Stimulated activated effector memory CD8-positive, alpha-beta T cell treated with anti-CD3 and anti-CD28 coated beads, Interleukin-12 subunit alpha, Interleukin-12 subunit beta, amount 100 ng/mL, for 72 hours (primary cell): ENCODE results near the gene NEGR1.

Experiments used
- ATAC-seq: fragments of 150-1000 bp; cut with Tn5 transposase; 2 replicates; pipeline ENCODE4 v1.10.0; 2021
- DNase-seq, 2 donors: peaks; one replicate each; pipeline ENCODE4 v3.0.0; 2021 to 2022; ENCODE audit warnings: low spot score in 2 of 2
- H3K27ac Mint-ChIP-seq: one replicate; pipeline ENCODE4 v1.8.0; 2022; ENCODE audit warnings: mild to moderate bottlenecking, mixed read lengths
- H3K36me3 Mint-ChIP-seq: one replicate; pipeline ENCODE4 v1.8.0; 2022; ENCODE audit warnings: mild to moderate bottlenecking, mixed read lengths
- H3K4me1 Mint-ChIP-seq: one replicate; pipeline ENCODE4 v1.8.0; 2022; ENCODE audit warnings: mixed read lengths
- H3K4me3 Mint-ChIP-seq: one replicate; pipeline ENCODE4 v1.8.0; 2022; ENCODE audit warnings: mild to moderate bottlenecking, mixed read lengths
- H3K9me3 Mint-ChIP-seq: one replicate; pipeline ENCODE4 v1.8.0; 2022; ENCODE audit warnings: mixed read lengths

Gene NEGR1

GRCh38 chr1:72111662-72112061 is 170.7 kb downstream of the NEGR1 start:
- no peak for DNase-seq
- H3K36me3 Mint-ChIP-seq: no peaks in the 10 kb centered on the region
- H3K4me1 Mint-ChIP-seq: no peaks in the 10 kb centered on the region
- no peak overlapping the region for H3K27ac Mint-ChIP-seq
- no peak overlapping the region for H3K4me3 Mint-ChIP-seq
- no peak for ATAC-seq
- H3K9me3 Mint-ChIP-seq: peaks cover 14% of the 10 kb centered on the region

DNA sequence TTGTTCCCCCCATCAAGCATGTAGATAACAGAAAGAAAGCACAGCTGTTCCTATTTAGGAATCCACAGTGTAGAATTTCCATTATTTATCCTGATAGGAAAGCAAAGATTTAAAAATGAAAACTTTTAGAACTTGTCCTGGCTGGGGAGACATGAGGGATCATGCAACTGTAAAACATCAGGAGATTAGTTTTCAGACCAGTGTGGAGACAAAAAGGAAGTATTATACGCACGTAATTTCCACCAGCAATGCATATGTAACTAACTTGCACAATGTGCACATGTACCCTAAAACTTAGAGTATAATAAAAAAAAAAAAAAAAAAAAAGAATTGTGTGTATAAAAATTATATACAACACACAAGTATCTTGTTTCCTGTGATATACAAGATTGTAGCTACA is 172.4 kb downstream of the NEGR1 start:
- ATAC-seq (no peak), DNase-seq (no peak)
- Mint-ChIP-seq H3K9me3 (peaks cover 19% of the 10 kb centered on the region), H3K4me3 (no peak overlapping the region), H3K4me1 (no peaks in the 10 kb centered on the region), H3K27ac (no peak overlapping the region), H3K36me3 (no peaks in the 10 kb centered on the region)

- DNase-seq: no peak
- no peaks in the 10 kb centered on the region for H3K36me3 Mint-ChIP-seq
- no peaks in the 10 kb centered on the region for H3K4me1 Mint-ChIP-seq
- no peak overlapping the region for H3K4me3 Mint-ChIP-seq
- H3K9me3 Mint-ChIP-seq: peaks cover 14% of the 10 kb centered on the region
- H3K27ac Mint-ChIP-seq: no peak overlapping the region
- ATAC-seq: no peak
These were observed 177.1 kb downstream of the NEGR1 start for GRCh38 chr1:72105201-72105600.

DNA sequence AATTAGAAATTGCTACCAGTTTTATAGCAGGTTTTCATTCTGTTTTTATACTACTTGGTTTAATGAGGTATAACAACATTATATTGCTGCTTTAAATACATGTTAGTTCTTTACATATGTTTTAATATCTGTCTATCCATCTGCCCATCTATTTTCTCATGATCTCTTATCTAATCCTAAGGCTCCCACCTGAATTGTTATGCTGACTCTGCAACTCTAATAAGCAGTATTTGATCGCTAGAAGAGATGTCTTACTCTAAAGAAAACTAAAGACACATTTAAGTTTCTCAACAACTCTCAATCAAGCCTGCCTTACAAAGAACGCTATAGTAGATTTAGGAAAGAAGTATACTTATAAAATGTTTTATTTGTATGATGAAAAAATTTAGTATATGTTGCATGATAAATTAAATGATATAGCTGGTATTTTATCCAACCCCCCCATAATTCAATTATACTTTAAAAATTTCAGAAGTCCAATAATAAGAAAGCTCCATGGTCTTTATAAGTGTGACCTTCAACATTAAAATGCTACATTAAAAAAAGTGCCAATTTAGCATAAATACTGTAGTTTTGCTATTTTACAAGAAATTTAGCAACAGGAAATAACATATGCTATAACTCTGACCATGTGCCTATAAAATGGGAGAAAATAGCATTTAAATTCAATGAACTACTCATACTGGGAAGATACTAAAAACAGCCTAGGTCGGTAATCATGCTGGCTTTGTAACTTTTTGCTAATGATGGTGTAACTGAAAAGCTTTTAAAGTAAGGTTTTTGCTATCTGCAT is 180.3 kb downstream of the NEGR1 start:
- ATAC-seq (no peak), DNase-seq (no peak)
- H3K4me3 Mint-ChIP-seq: no peak overlapping the region

DNA sequence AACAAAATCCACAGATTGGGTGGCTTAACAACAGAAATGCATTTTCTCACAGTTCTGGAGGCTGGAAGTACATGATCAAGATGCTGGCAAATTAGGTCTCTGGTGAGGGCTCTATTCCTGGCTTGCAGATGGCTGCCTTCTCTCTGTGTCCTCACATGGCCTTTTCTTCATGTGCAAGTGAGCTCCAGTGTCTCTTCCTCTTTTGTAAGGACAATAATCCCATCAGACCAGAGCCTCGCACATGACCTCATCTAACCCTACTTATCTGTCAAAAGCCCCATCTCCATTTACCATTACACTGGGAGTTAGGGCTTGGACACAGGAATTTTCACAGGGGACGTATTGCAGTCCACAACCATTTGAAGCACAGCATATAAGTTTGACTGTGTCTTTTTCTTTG is 181.6 kb downstream of the NEGR1 start:
- Mint-ChIP-seq H3K4me1 (no peaks in the 10 kb centered on the region), H3K36me3 (no peaks in the 10 kb centered on the region), H3K4me3 (no peak overlapping the region)

More for the DNA sequence above, 180.3 kb downstream of the NEGR1 start:
- Mint-ChIP-seq H3K9me3 (peaks cover 12% of the 10 kb centered on the region), H3K36me3 (no peaks in the 10 kb centered on the region), H3K27ac (no peak overlapping the region), H3K4me1 (no peaks in the 10 kb centered on the region)

GRCh38 chr1:72097851-72098570 is 184.3 kb downstream of the NEGR1 start:
- ATAC-seq: no peak
- H3K4me1 Mint-ChIP-seq: no peaks in the 10 kb centered on the region
- peaks cover 12% of the 10 kb centered on the region for H3K9me3 Mint-ChIP-seq
- DNase-seq: no peak
- H3K36me3 Mint-ChIP-seq: no peaks in the 10 kb centered on the region
- H3K27ac Mint-ChIP-seq: no peak overlapping the region
- no peak overlapping the region for H3K4me3 Mint-ChIP-seq

More for the DNA sequence above, 181.6 kb downstream of the NEGR1 start:
- no peak for ATAC-seq
- peaks cover 13% of the 10 kb centered on the region for H3K9me3 Mint-ChIP-seq
- H3K27ac Mint-ChIP-seq: no peak overlapping the region
- no peak for DNase-seq

- Mint-ChIP-seq H3K4me3 (no peak overlapping the region), H3K27ac (no peak overlapping the region), H3K4me1 (no peaks in the 10 kb centered on the region), H3K36me3 (no peaks in the 10 kb centered on the region), H3K9me3 (peaks cover 5% of the 10 kb centered on the region)
- ATAC-seq (no peak), DNase-seq (no peak)
These were observed 188.1 kb downstream of the NEGR1 start for GRCh38 chr1:72094209-72094608.

DNA sequence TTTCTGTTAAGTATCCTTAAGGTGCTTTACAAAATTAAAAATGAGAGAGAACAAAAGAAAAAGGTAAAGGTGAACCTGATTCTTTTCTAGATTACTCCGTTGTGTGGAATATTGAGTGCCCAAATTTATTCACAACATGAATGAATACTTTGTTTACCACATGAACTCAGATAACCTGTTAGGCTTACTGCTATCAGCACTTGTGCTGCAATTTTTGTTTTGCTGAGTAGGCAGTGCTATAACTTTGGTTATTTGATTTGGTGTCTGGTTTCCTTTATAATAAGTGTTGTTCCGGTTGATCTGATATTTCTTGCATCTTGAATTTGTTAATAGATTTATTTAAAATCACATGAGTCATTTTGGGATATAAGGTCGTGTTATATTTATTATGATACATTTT is 195.9 kb downstream of the NEGR1 start:
- H3K36me3 Mint-ChIP-seq: no peaks in the 10 kb centered on the region
- no peak for DNase-seq
- no peaks in the 10 kb centered on the region for H3K4me1 Mint-ChIP-seq
- no peak overlapping the region for H3K27ac Mint-ChIP-seq
- ATAC-seq: no peak
- peaks cover 4% of the 10 kb centered on the region for H3K9me3 Mint-ChIP-seq
- H3K4me3 Mint-ChIP-seq: no peak overlapping the region

DNA sequence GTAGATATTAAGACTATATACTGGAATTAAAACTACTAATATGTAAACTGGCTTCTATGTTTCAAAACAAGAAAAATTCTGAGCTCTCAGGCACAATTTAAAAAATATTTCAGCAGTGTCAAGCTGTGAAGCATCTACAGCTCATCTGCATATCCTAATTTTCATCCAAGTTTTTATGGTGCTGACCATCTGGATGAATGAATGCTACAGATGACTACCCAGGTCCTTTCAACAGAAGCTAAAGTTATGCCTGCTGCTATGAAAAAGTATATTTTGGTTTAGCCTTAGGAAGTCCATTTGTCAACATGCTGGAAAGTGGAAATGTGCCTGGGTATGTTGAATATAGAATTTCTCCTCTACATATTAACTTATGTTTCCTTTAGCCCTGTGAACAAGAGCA is 206.9 kb downstream of the NEGR1 start:
- Mint-ChIP-seq H3K4me3 (no peak overlapping the region), H3K9me3 (peaks cover 14% of the 10 kb centered on the region), H3K4me1 (no peaks in the 10 kb centered on the region), H3K36me3 (no peaks in the 10 kb centered on the region), H3K27ac (no peak overlapping the region)
- ATAC-seq (no peak), DNase-seq (no peak)

DNA sequence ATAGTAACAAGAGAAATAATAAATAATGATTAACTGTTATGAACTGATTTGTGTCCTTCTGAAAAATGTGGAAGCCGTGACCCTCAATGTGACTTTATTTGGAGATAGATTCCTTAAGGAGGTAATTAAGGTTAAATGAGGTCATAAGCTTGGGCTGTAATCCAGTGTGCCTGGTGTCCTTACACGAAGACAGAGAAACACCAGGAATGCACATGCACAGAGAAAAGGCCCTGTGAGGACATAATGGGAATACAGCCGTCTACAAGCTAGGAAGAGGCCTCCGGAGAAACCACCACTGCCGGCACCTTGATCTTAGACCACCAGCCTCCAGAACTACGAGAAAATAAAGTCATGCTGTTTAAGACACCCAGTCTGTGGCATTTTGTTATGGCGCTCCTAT is 215.9 kb downstream of the NEGR1 start:
- Mint-ChIP-seq H3K36me3 (no peaks in the 10 kb centered on the region), H3K9me3 (peaks cover 9% of the 10 kb centered on the region), H3K27ac (no peak overlapping the region), H3K4me3 (no peak overlapping the region), H3K4me1 (no peaks in the 10 kb centered on the region)
- ATAC-seq: no peak
- no peak for DNase-seq

GRCh38 chr1:72064196-72065075 is 217.9 kb downstream of the NEGR1 start:
- Mint-ChIP-seq H3K9me3 (peaks cover 9% of the 10 kb centered on the region), H3K27ac (no peak overlapping the region), H3K36me3 (no peaks in the 10 kb centered on the region), H3K4me1 (no peaks in the 10 kb centered on the region), H3K4me3 (no peak overlapping the region)
- no peak for DNase-seq
- ATAC-seq: no peak

DNA sequence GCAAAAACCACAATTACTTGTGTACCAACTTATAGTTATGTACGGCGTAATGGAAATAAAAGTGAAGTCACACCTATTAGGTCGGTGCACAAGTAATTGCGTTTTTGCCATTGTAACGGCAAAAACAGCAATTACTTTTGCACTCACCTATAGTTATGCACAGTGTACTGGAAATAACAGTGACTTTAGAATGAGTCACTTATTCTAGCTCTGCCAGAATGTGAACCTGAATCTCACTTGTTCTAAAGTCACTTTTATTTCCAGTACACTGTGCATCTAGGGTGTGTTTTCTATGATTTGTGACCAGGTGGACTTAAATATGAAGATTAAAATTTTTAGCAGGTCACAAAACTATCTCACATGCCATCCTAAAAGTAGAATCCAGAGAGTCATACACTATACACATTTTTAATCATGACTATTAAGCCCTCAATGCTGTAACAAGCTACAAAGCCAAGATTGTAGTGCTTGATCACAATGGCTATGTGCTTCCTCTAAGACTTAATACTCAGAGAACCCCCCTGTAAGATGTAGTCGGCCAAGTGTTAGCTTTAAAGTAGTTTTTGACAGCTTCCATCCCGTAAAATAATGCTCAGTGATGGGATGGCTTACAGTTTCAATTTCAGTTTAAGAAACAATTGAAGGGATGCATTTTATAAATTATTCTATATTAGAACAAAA is 218.8 kb downstream of the NEGR1 start:
- H3K9me3 Mint-ChIP-seq: peaks cover 9% of the 10 kb centered on the region
- ATAC-seq (no peak), DNase-seq (no peak)
- H3K36me3 Mint-ChIP-seq: no peaks in the 10 kb centered on the region
- H3K27ac Mint-ChIP-seq: no peak overlapping the region
- H3K4me1 Mint-ChIP-seq: no peaks in the 10 kb centered on the region
- H3K4me3 Mint-ChIP-seq: no peak overlapping the region

GRCh38 chr1:72062584-72062983 is 219.8 kb downstream of the NEGR1 start:
- H3K27ac Mint-ChIP-seq: no peak overlapping the region
- DNase-seq (no peak), ATAC-seq (no peak)
- peaks cover 9% of the 10 kb centered on the region for H3K9me3 Mint-ChIP-seq
- H3K4me3 Mint-ChIP-seq: no peak overlapping the region
- no peaks in the 10 kb centered on the region for H3K36me3 Mint-ChIP-seq
- no peaks in the 10 kb centered on the region for H3K4me1 Mint-ChIP-seq

DNA sequence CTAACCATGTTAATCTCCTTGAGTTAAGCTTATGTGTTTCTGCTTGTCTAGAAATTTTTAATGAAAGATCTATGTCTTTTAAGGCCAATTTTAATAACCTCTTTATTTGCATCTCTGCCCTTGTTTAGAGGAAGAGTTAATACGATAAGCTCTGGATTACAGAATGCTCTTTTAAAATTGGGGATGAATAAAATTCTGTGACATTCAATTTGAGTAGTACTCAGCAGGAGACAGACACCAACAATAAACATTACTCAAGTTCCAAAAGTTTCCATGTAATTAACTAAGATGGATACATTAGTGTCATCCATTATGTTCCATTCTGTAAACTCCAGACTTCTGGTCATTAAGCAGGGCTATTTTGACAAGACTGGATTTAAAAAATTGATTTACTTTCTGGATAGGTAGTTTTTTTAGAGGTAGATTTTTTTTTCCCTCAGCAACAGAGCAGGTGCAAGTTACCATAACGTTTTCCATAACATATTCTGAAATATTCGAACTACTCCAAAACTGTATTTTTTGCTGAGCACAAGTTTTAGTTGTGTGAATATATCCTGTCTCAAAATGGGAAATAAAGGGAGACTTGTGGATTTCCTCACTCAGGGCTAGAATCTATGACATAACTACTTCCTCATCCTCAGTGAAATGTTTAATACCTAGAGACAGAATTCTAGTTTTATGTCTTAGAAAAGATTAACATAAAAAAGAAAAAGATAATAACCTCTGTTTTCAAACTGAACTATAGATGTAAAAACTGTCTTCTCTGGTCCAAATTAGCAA is 221.7 kb downstream of the NEGR1 start:
- DNase-seq: no peak
- peaks cover 9% of the 10 kb centered on the region for H3K9me3 Mint-ChIP-seq
- no peak for ATAC-seq
- no peak overlapping the region for H3K27ac Mint-ChIP-seq
- no peaks in the 10 kb centered on the region for H3K4me1 Mint-ChIP-seq
- no peak overlapping the region for H3K4me3 Mint-ChIP-seq
- H3K36me3 Mint-ChIP-seq: no peaks in the 10 kb centered on the region
